Stimulated activated CD8-positive, alpha-beta memory T cell treated with anti-CD3 and anti-CD28 coated beads, Interleukin-15, amount 100 ng/mL, for 48 hours (primary cell): Measurements from ENCODE around the gene FSTL5.

Experiments
- DNase-seq, 2 donors: peaks; one replicate each; pipeline ENCODE4 v3.0.0-alpha.2; 2020; ENCODE audit warnings: low read depth in 2 of 2

Gene FSTL5

DNA sequence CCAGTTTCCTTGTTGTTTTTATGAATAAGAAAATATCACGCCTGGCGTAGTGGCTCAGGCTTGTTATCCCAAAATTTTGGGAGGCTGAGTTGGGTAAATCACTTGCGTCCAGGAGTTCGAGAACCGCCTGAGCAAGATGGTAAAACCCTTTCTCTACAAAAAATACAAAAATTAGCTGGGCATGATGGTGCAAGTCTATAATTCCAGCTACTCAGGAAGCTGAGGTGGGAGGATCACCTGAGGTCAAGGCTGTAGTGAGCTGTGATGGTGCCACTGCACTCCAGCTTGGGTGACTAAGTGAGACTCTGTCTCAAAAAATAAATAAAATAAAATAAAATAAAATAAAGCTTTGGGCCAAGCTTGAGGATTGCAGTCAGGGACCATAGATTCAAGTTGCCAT is 827.2 kb downstream of the FSTL5 start:
- DNase-seq: no peak

DNA sequence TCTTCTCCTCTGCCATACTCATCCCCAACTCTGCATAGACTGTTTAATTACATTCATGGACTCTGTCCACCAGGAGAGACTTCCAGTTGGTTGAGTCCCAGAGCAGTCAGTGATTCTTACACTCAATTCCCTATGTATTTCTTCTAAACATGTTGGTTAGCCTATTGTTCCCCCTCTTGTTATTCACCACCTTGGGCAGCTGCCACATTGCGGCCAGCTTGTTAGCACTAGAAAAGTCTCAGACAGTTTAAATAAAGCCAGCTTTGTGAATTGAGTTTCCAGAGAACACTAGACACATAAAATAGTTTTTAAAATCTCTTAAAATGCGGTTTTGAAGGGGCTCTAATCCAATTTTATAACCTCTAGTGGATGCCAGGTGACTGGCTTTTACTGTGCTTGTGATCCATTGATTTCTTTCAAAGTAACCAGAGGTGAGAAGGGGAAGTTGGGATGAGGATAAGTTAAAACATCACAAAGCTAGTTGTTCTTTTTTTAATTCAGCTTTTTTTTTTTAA is 827.7 kb downstream of the FSTL5 start:
- DNase-seq: no peak
